Stimulated activated CD8-positive, alpha-beta memory T cell treated with anti-CD3 and anti-CD28 coated beads, Interleukin-7, amount 100 ng/mL, for 4 hours (primary cell): ENCODE data around the gene SLC44A1.

ENCODE experiments used
- DNase-seq, 2 donors: peaks; one replicate each; pipeline ENCODE4 v3.0.0-alpha.2; 2020; ENCODE audit warnings: low read depth in 2 of 2

SLC44A1 gene

GRCh38 chr9:105244003-105244733, at the start of gene SLC44A1:
Gene SLC44A1 (plus strand): TSS chr9:105244651. CDS start chr9:105244869, 218 bp downstream.
- peak; percentile 81 to 89 for DNase-seq

DNA sequence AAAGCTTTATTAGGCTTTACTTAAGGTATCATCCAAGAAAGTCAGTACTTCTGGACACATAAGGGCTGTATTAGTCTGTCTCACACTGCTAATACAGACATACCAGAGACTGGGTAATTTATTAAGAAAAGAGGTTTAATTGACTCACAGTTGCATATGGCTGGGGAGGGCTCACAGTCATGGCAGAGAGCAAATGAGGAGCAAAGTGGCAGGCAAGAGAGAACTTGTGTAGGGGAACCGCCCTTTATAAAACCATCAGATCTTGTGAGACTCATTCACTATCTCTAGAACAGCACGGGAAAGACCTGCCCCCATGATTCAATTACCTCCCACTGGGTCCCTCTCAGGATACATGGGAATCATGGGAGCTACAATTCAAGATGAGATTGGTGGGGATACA, 49.2 kb upstream of the SLC44A1 start:
- no peak for DNase-seq

GRCh38 chr9:105198023-105198422, 46.4 kb upstream of the SLC44A1 start:
- no peak for DNase-seq

DNA sequence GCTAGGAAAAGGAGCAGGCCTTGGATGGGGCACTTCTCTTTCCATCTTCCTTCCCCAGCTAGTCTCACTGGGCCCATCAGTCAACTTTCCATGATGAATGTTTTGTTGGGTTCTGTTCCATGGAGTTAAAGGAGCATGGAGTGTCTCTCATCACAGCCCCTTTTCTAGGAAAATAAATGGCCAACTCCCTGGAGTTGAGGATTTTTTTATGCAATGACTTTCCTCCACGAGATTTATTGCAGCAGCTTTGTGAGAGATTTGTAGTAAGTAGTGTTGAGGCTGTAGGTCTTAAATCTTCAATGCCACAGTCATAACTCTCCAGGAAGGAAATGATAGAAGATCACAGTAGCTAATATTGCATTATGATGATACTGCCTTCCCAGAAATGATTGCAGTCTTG, 45.6 kb upstream of the SLC44A1 start:
- no peak for DNase-seq

DNA sequence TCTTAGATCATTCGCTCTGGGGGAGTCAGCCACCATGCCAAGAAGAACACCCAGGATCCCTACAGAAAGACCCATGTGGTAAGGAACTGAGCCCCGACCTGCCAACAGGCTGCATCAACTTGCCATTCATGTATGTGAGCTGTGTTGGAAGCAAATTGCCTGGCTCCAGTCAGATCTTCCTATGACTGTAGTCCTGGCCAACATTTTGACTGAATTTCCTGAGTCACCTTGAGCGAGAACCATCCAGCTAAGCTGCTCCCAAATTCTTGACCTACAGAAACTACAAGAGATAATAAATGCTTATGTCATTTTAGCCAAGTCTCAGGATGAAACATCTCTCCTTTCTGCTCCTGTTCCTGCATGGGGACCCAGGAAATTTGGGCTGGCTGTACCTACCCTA, 40.0 kb upstream of the SLC44A1 start:
- no peak for DNase-seq

GRCh38 chr9:105205787-105206495, 38.5 kb upstream of the SLC44A1 start:
- DNase-seq: no peak

- DNase-seq: no peak
Measured at GRCh38 chr9:105206496-105206820, 38.0 kb upstream of the SLC44A1 start.

DNA sequence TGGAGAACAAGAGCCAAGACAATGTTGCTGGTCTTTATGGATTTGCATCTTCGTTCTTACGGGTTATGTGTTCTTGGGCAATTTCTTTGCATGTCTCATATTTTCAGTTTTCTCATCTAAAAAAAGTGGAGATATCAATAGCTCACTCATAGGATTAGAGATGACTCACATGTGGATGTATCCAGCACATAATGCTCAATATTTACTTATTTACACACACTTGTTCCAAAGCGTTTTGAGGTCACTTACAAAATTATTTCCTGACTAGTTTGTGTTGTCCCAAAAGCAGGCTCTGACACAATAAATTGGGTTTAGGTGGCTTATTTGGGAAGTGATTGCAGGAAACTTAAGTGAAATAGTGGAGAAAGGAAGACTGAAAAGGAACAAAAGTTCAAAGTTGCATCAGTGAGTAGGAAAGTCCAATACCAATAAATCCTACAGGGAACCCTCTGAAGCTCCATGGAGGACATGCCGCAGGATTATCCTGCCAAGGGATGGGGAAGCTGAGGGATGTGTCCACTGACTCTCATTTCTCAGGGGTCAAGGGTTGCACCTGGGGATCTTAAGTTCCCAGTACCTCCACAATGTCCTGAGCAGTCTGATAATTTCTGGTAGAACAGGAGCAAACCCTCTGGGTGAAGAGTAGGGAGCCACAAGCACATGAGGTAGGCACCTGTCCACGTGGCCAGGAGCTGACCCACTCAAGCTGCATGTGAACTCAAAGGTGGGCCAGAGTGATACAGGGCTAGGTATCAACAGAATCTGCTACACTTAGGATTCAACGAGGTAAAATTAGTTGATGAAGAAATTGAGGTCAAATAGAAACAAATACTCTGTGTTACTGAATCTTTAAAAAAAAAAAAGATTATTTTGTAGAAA, 37.4 kb upstream of the SLC44A1 start:
- no peak for DNase-seq

DNA sequence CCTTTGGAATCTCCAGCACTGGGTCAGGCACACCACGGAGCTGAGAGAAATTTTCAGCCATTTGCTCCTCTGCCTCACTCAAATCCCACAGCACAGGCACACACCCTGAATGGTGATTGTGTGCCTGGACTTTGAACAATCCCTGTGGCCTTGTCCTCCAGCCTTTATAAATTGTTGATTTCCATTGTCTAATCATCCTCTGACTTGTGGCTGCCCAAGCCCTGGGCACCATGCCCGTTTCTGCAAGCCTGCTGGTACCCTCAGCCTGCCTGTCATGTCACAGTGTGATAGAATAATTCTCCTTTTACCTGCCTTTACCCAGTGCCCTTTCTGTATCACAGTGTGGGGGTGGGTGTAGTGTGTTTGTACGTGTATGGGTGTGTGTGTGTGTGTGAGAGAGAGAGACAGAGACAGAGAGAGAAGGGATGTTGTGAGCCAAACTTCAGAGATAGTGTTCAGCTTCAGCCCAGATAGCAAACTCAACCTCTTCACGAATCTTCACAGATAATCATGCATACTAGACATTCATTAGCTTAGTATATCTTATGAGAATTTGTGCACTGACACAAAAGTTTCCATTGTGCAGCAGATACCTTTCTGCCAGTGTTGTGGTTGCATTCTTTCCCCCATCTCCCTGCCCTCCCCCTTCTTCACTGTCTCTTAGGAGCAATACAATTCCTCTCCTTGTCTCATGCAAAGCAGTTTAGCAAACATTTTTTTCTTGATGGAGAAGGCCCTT, 27.8 kb upstream of the SLC44A1 start:
- DNase-seq: no peak

- no peak for DNase-seq
Measured at GRCh38 chr9:105218673-105219072, 25.8 kb upstream of the SLC44A1 start.

GRCh38 chr9:105219291-105219805, 25.1 kb upstream of the SLC44A1 start:
- DNase-seq: no peak

- DNase-seq: no peak
Measured at GRCh38 chr9:105220451-105220850, 24.0 kb upstream of the SLC44A1 start.

DNA sequence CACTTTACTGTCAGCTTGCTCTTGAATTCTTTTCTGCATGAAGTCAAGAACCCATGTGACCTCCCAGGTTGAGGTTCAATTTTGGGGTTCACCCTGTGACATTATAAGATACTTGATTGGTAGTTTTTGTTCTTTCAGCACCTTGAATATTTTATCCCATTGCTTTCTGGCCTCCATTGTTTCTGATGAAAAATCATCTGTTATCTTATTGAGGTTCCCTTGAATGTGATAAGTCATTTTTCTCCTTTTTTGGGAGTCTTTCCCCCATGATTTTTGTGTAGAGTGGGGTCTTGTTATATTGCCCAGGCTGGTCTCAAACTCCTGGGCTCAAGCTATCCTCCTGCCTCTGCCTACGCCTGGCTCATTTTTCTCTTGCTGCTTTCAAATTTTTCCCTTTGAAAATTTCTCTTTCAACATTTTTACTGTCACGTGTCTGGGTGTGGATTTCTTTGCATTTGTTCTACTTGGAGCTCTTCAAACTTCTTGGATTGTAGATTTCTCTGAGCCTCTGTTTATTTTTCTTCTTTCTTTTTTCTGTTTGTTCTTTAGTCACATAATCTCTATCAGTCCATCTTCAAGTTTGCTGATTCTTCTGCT, 20.8 kb upstream of the SLC44A1 start:
- no peak for DNase-seq

GRCh38 chr9:105226055-105226454, 18.4 kb upstream of the SLC44A1 start:
- DNase-seq: no peak

GRCh38 chr9:105232207-105232606, 12.2 kb upstream of the SLC44A1 start:
- no peak for DNase-seq

- DNase-seq: no peak
Measured at GRCh38 chr9:105233873-105234272, 10.6 kb upstream of the SLC44A1 start.

DNA sequence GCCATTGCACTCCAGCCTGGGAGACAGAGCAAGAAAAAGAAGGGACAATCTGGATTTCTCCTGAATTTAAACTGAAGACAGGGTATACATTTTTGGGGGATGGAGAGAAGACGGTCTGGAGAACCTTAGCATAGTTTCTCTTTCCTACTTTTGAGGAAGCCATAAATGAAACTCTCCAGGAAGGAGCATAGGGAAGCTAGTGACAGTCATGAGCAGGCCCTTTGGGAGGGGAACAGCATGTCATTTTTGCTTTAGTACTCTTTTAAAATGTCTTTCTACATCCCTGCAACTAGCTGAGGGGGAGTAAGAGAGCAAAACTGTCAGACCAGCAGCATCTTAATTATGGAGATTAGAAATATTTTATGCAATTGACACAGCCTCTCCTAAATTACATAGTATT, 8.2 kb upstream of the SLC44A1 start:
- DNase-seq: no peak

DNA sequence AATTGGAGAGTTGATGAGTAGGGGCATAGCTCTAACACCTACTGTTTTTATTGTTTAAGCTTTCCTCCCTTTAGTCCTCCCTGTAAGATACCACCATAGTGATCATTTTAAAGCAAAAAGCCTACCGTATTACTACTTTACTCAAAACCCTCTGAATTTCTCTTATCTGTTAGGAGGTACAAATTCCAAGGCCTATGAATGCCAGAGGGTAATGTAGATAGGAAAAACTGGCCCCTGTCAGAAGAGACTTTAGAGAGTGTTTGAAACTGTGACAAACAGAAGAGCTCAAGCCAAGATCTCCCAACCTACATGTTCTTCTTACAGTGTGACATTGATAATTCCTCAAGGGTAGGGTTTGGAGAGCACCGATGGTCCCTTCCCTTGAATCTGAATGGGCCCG, 7.2 kb upstream of the SLC44A1 start:
- no peak for DNase-seq

DNA sequence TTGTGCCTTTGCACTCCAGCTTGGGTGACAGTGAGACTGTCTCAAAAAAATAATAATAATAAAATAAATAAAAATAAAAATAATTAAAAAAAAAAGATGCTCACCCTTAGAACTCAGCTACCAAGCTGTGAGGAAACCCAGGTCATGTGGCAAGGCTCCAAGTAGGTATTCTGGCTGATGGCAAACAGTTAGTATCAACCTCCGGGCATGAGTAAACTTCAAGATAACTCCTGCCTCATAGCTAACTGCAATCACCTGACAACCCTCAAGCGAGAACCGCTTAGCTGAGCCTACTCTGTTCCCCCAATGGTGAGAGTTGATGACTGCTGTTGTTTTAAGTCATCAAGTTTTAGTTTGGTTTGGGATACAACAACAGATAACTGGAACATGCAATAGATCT, 6.1 kb upstream of the SLC44A1 start:
- DNase-seq: no peak

GRCh38 chr9:105241356-105242043, 3.0 kb upstream of the SLC44A1 start:
- no peak for DNase-seq

DNA sequence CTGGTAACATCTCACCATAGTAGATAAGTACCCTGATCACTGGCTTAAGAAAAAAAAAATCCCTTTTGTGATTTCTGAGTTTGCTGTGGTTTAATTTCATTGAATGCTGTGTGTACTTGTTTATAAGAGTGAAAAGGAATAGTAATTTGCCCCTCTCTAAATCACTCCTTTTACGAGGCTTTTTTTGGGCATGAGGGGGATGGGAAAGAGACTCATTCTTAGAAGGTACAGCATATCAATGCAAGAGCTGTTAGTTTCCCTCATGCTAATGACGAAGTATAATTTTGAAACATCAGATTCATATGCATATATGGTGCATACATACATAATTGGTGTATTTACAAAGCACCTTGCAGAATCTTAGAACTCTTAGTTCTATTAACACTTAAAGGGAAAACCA, 2.4 kb upstream of the SLC44A1 start:
- no peak for DNase-seq
